Measurements from ENCODE around the gene PALLD. TPM values are rescaled to one million over a fixed set of nuclear protein-coding genes. Genes with fewer than 3 reads are reported as not detected.

The PALLD gene
- polyA plus RNA-seq, 3 donors: 6.1 to 11.8 (median 9.9) TPM

DNA sequence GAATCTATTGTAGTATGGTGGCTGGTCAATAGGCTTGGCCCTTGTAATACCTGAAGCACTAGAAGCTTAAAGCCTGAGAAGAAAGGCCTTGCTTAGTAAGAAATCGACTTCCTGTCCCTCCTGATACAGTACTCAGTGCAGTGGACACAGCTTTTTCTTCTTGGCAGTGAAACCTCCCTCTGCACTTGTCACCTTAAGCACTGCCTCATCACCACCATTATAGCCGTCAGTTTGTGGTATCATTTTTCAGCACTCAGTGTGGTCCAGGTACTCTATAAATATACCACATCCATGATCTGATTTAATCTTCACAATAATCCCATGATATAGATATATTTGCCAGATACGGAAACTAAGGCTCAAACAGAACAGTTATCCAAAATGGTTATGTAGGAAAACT, 75.2 kb downstream of the PALLD start:
- Mint-ChIP-seq H3K9me3 (peaks cover 0 to 3% (median 0%) of the 10 kb centered on the region in 7 donors), H3K27me3 (ENCODE audit: low read depth in 3 of 3) (peaks cover 0 to 1% (median 0%) of the 10 kb centered on the region in 3 donors), H3K4me3 (no peak overlapping the region), H3K4me1 (no peaks in the 10 kb centered on the region), H3K27ac (no peak overlapping the region), H3K36me3 (no peaks in the 10 kb centered on the region)
- Histone ChIP-seq H3K27ac (ENCODE audit: low read depth in 1 of 2, low read length in 2 of 2) (no peak overlapping the region), H3K36me3 (replicated peaks in 1 of 2; ENCODE audit: control insufficient read depth in 1 of 2, insufficient read depth in 2 of 2, low read length in 2 of 2) (no peaks in the 10 kb centered on the region), H3K79me2 (ENCODE audit: insufficient read depth, low read length) (no peaks in the 10 kb centered on the region), H3K4me1 (ENCODE audit: control insufficient read depth in 1 of 2, insufficient read depth in 2 of 2, low read length in 2 of 2) (no peaks in the 10 kb centered on the region), H2AFZ (ENCODE audit: insufficient read depth, low read depth, low read length, poor library complexity, severe bottlenecking) (no peak overlapping the region), H4K20me1 (ENCODE audit: insufficient read depth, low read length) (no peaks in the 10 kb centered on the region), H3K4me3 (replicated peaks in 1 of 3; ENCODE audit: low read depth in 2 of 3, low read length in 3 of 3) (no peak overlapping the region), H3K4me2 (replicated peaks; ENCODE audit: extremely low read depth, low read length, poor library complexity, severe bottlenecking) (no peak overlapping the region), H3K27me3 (ENCODE audit: control insufficient read depth in 2 of 2, insufficient read depth in 2 of 2, low read length in 2 of 2) (no peaks in the 10 kb centered on the region), H3K9me3 (replicated peaks in 1 of 2; ENCODE audit: control insufficient read depth in 1 of 2, insufficient read depth in 1 of 2, low read length in 2 of 2) (no peaks in the 10 kb centered on the region), H3K9ac (ENCODE audit: insufficient read depth, low read length, poor library complexity, severe bottlenecking) (no peak overlapping the region)
- no peak for DNase-seq
- intact Hi-C loops (cut with micrococcal nuclease): no loop called here
- 67% methylated on average over 1 of the region's 3 CpGs for WGBS (ENCODE audit: insufficient coverage)
- TF ChIP-seq, protein P1, sequence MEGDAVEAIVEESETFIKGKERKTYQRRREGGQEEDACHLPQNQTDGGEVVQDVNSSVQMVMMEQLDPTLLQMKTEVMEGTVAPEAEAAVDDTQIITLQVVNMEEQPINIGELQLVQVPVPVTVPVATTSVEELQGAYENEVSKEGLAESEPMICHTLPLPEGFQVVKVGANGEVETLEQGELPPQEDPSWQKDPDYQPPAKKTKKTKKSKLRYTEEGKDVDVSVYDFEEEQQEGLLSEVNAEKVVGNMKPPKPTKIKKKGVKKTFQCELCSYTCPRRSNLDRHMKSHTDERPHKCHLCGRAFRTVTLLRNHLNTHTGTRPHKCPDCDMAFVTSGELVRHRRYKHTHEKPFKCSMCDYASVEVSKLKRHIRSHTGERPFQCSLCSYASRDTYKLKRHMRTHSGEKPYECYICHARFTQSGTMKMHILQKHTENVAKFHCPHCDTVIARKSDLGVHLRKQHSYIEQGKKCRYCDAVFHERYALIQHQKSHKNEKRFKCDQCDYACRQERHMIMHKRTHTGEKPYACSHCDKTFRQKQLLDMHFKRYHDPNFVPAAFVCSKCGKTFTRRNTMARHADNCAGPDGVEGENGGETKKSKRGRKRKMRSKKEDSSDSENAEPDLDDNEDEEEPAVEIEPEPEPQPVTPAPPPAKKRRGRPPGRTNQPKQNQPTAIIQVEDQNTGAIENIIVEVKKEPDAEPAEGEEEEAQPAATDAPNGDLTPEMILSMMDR (IDR thresholded peaks at IDR 0.05): no peak

DNA sequence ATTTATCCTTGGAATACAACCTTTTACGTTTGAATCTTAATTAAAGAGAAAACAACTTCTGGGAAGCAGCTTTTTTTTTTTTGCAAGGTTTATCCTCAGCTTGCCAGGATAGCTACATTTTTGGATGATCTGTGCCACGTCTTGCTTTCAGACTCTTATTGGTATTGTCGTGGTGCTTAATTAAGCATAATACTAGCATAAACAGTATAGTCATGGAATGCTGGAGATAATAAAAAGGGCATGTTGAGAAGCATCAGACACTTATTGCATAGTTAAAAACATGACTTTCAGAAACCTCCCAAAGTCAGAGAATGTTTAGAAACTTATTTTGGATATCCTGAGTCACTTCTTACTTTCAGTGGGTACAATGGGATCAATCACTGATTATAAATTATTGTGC, 77.0 kb downstream of the PALLD start:
- Histone ChIP-seq H3K4me3 (replicated peaks in 1 of 3; ENCODE audit: low read depth in 2 of 3, low read length in 3 of 3) (no peak overlapping the region), H3K4me1 (ENCODE audit: control insufficient read depth in 1 of 2, insufficient read depth in 2 of 2, low read length in 2 of 2) (no peaks in the 10 kb centered on the region), H3K9me3 (replicated peaks in 1 of 2; ENCODE audit: control insufficient read depth in 1 of 2, insufficient read depth in 1 of 2, low read length in 2 of 2) (peaks cover 0 to 3% of the 10 kb centered on the region in 2 donors), H3K27me3 (ENCODE audit: control insufficient read depth in 2 of 2, insufficient read depth in 2 of 2, low read length in 2 of 2) (no peaks in the 10 kb centered on the region), H3K4me2 (replicated peaks; ENCODE audit: extremely low read depth, low read length, poor library complexity, severe bottlenecking) (no peak overlapping the region), H2AFZ (ENCODE audit: insufficient read depth, low read depth, low read length, poor library complexity, severe bottlenecking) (no peak overlapping the region), H3K27ac (ENCODE audit: low read depth in 1 of 2, low read length in 2 of 2) (no peak overlapping the region), H4K20me1 (ENCODE audit: insufficient read depth, low read length) (no peaks in the 10 kb centered on the region), H3K36me3 (replicated peaks in 1 of 2; ENCODE audit: control insufficient read depth in 1 of 2, insufficient read depth in 2 of 2, low read length in 2 of 2) (no peaks in the 10 kb centered on the region), H3K9ac (ENCODE audit: insufficient read depth, low read length, poor library complexity, severe bottlenecking) (no peak overlapping the region), H3K79me2 (ENCODE audit: insufficient read depth, low read length) (no peaks in the 10 kb centered on the region)
- no peaks in the 10 kb centered on the region for H3K36me3 Mint-ChIP-seq
- H3K4me1 Mint-ChIP-seq: peaks cover 5% of the 10 kb centered on the region
- WGBS (ENCODE audit: insufficient coverage): no CpG with 5 or more reads among the region's 3 CpGs
- TF ChIP-seq, protein P1 (IDR thresholded peaks at IDR 0.05): no peak
- DNase-seq: no peak
- intact Hi-C loops (cut with micrococcal nuclease): no loop called here
- peaks cover 0 to 8% (median 6%) of the 10 kb centered on the region in 7 donors for H3K9me3 Mint-ChIP-seq
- H3K27ac Mint-ChIP-seq: no peak overlapping the region
- H3K4me3 Mint-ChIP-seq: no peak overlapping the region
- peaks cover 0 to 1% (median 0%) of the 10 kb centered on the region in 3 donors for H3K27me3 Mint-ChIP-seq (ENCODE audit: low read depth in 3 of 3)

Data from CD14-positive monocyte (primary cell).